IMR-90 (cell line): ENCODE data around the gene KCP. TPM values are rescaled to one million over a fixed set of nuclear protein-coding genes. Genes with fewer than 3 reads are reported as not detected.

Experiments used
- ATAC-seq: fragments of 200-7000 bp; cut with Tn5 transposase; 2 replicates; pipeline ENCODE4 v1.9.1; 2020; ENCODE audit warnings: low read depth, mild to moderate bottlenecking, moderate library complexity
- BruUV-seq: library from RNA; stranded (reverse); fragments of 400-500 nt; replicated peaks from 2 replicates; lab custom pipeline; 2021; lab: Mats Ljungman, UMichigan
- CTCF ChIA-PET: fragments of 300-600 bp; formaldehyde crosslinking; extraction: SDS; loops from one replicate; lab custom pipeline; 2021; ENCODE audit warnings: antibody characterized with exemption; lab: Yijun Ruan, JAX
- POLR2A ChIA-PET: fragments of 300-600 bp; sonication (Branson Sonifier 250); formaldehyde crosslinking; loops from one replicate; lab custom pipeline; 2022; ENCODE audit warnings: antibody characterized with exemption; ENCODE audit not compliant: unreplicated experiment; lab: Charles Lee
- DNase-seq: peaks from one replicate; pipeline ENCODE4 v3.0.0; 2013
- H2AFZ ChIP-seq: replicated peaks from 2 replicates; pipeline ENCODE3; 2013; ENCODE audit warnings: low read length, mild to moderate bottlenecking; ENCODE audit not compliant: poor library complexity
- H2AK5ac ChIP-seq: 2 replicates; pipeline ENCODE4 v1.6.1; 2013; ENCODE audit warnings: low read depth, low read length, inconsistent platforms
- H2AK9ac ChIP-seq: replicated peaks from 2 replicates; pipeline ENCODE3; 2013; ENCODE audit warnings: mild to moderate bottlenecking, low read depth, low read length, moderate library complexity; ENCODE audit not compliant: poor library complexity
- H2BK120ac ChIP-seq: 2 replicates; pipeline ENCODE4 v1.6.1; 2013; ENCODE audit warnings: low read depth, low read length, inconsistent platforms
- H2BK15ac ChIP-seq: 3 replicates; pipeline ENCODE4 v1.6.1; 2013; ENCODE audit warnings: low read depth, low read length, inconsistent platforms
- H2BK20ac ChIP-seq: 2 replicates; pipeline ENCODE4 v1.6.1; 2013; ENCODE audit warnings: low read depth, mild to moderate bottlenecking, inconsistent platforms, low read length, moderate library complexity
- H2BK5ac ChIP-seq: 2 replicates; pipeline ENCODE4 v1.6.1; 2013; ENCODE audit warnings: mild to moderate bottlenecking, low read depth, low read length, inconsistent platforms; ENCODE audit not compliant: poor library complexity, severe bottlenecking
- H3K14ac ChIP-seq: replicated peaks from 2 replicates; pipeline ENCODE4 v1.6.1; 2013; ENCODE audit warnings: low read depth, low read length, inconsistent platforms
- H3K18ac ChIP-seq: 2 replicates; pipeline ENCODE4 v1.6.1; 2013; ENCODE audit warnings: low read depth, low read length, control low read depth
- H3K23ac ChIP-seq: 2 replicates; pipeline ENCODE4 v1.6.1; 2013; ENCODE audit warnings: low read depth, low read length, inconsistent platforms
- H3K27ac ChIP-seq: 2 replicates; pipeline ENCODE4 v1.5.1; 2013; ENCODE audit warnings: mild to moderate bottlenecking, control low read depth, low read length; ENCODE audit not compliant: insufficient read depth
- H3K27me3 ChIP-seq: 2 replicates; pipeline ENCODE4 v1.6.1; 2013; ENCODE audit warnings: low read length; ENCODE audit not compliant: control insufficient read depth, insufficient read depth
- H3K36me3 ChIP-seq: 2 replicates; pipeline ENCODE4 v1.6.1; 2013; ENCODE audit warnings: low read length, mixed read lengths; ENCODE audit not compliant: control insufficient read depth, insufficient read depth
- H3K4ac ChIP-seq: 2 replicates; pipeline ENCODE4 v1.6.1; 2013; ENCODE audit warnings: low read depth, low read length, inconsistent platforms
- H3K4me1 ChIP-seq: 2 replicates; pipeline ENCODE4 v1.6.1; 2013; ENCODE audit warnings: low read length, mixed read lengths; ENCODE audit not compliant: control insufficient read depth, insufficient read depth
- H3K4me2 ChIP-seq: 2 replicates; pipeline ENCODE4 v1.6.1; 2013; ENCODE audit warnings: low read depth, mild to moderate bottlenecking, control low read depth, low read length, moderate library complexity
- H3K4me3 ChIP-seq: 2 replicates; pipeline ENCODE4 v1.5.1; 2013; ENCODE audit warnings: low read depth, mild to moderate bottlenecking, control low read depth, low read length, moderate library complexity; ENCODE audit not compliant: insufficient read depth
- H3K56ac ChIP-seq: 2 replicates; pipeline ENCODE4 v1.6.1; 2013; ENCODE audit warnings: low read length, inconsistent platforms; ENCODE audit not compliant: insufficient read depth; ENCODE audit errors: extremely low read depth
- H3K79me1 ChIP-seq, 2 experiments: 2 replicates each; pipeline ENCODE4 v1.6.1; 2013; ENCODE audit warnings: low read length in 2 of 2, inconsistent platforms in 1 of 2, low read depth in 1 of 2
- H3K9ac ChIP-seq: 2 replicates; pipeline ENCODE4 v1.6.1; 2013; ENCODE audit warnings: low read depth, low read length, control low read depth
- H3K9me1 ChIP-seq: 2 replicates; pipeline ENCODE4 v1.6.1; 2013; ENCODE audit warnings: low read length, inconsistent platforms; ENCODE audit not compliant: insufficient read depth
- H3K9me3 ChIP-seq: 2 replicates; pipeline ENCODE4 v1.6.1; 2013; ENCODE audit warnings: low read length; ENCODE audit not compliant: control insufficient read depth, insufficient read depth
- H4K20me1 ChIP-seq: 2 replicates; pipeline ENCODE4 v1.6.1; 2013; ENCODE audit warnings: low read length, inconsistent platforms; ENCODE audit not compliant: insufficient read depth
- H4K5ac ChIP-seq: 2 replicates; pipeline ENCODE4 v1.6.1; 2013; ENCODE audit warnings: mild to moderate bottlenecking, low read depth, low read length, control low read depth
- H4K8ac ChIP-seq, 2 experiments: 2 replicates each; pipeline ENCODE4 v1.6.1; 2013; ENCODE audit warnings: low read depth in 2 of 2, low read length in 2 of 2, control low read depth in 1 of 2, inconsistent platforms in 1 of 2
- H4K91ac ChIP-seq: 2 replicates; pipeline ENCODE4 v1.6.1; 2013; ENCODE audit warnings: low read depth, low read length, inconsistent platforms; ENCODE audit not compliant: insufficient read depth
- FOS ChIP-seq: fragments of 150-350 bp; IDR thresholded peaks from 2 replicates; pipeline ENCODE4 v1.6.1; 2016; ENCODE audit warnings: low read depth, low read length
- MAZ ChIP-seq: IDR thresholded peaks from 2 replicates; pipeline ENCODE4 v1.6.1; 2012; ENCODE audit warnings: low read depth, mild to moderate bottlenecking, low read length, improper control_type of control experiment, moderate library complexity, borderline replicate concordance
- WGBS, 2 experiments: methylation state at CpG; one replicate each; pipeline versions ENCODE4 v1.1.5 to v1.1.7; 2013; ENCODE audit warnings: missing lambda C conversion rate in 2 of 2; ENCODE audit not compliant: insufficient read length in 1 of 2; ENCODE audit errors: extremely low coverage in 2 of 2; 5-methylcytosine and 5-hydroxymethylcytosine counted together
- dilution Hi-C: fragments of 300-500 bp; cut with HindIII; formaldehyde crosslinking; loops from one replicate; pipeline ENCODE4 v1.14.3; 2018; ENCODE audit warnings: low sequenced_read_pairs; ENCODE audit not compliant: unreplicated experiment
- in situ Hi-C: fragments of 300-500 bp; cut with MboI; formaldehyde crosslinking; loops from 3 replicates; pipeline ENCODE4 v1.14.3; 2019; ENCODE audit warnings: low sequenced_read_pairs, inconsistent platforms, mixed read lengths
- intact Hi-C: fragments of 100-400 bp; cut with micrococcal nuclease; formaldehyde crosslinking; loops from 2 replicates; pipeline ENCODE4 v1.10.0; 2022
- polyA plus RNA-seq, 3 experiments: library from polyadenylated mRNA; depleted of rRNA; stranded (reverse); fragments of >200 nt; gene quantifications; 2 replicates each; pipeline ENCODE4 v1.2.3, GENCODE V29; 2012; ENCODE audit warnings: low replicate concordance in 1 of 3
- total RNA-seq: library from RNA; depleted of rRNA; stranded (reverse); fragments of >200 nt; gene quantifications from 2 replicates; pipeline ENCODE4 v1.2.3, GENCODE V29; 2012

Gene KCP
- total and polyA plus RNA-seq, 2 of the 4 experiments (the other 2 are of a cell fraction) = 0.03 TPM; not detected in 1

GRCh38 chr7:128835790-128836641, 74.5 kb downstream of the KCP start:
- CTCF ChIA-PET = no interaction called here
- POLR2A ChIA-PET = no interaction called here
- H2AK9ac ChIP-seq = peak overlapping the region; percentile 33
- H3K27ac ChIP-seq = peak overlapping the region; percentile 72
- BruUV-seq = no TSS peak
- intact Hi-C loops (no loop called here), dilution Hi-C loops (no loop called here), in situ Hi-C loops (no loop called here)
- H2BK15ac ChIP-seq = no peak overlapping the region
- no peak overlapping the region for H2AFZ ChIP-seq
- H3K9me1 ChIP-seq = no peaks in the 10 kb centered on the region; the same call in 1 of the 2 replicates
- DNase-seq = peak; percentile 66
- H3K23ac ChIP-seq = peak overlapping the region; percentile 12; the same call in 1 of the 2 replicates
- H3K4me2 ChIP-seq = no peak overlapping the region
- H4K91ac ChIP-seq = no peak overlapping the region
- peaks cover 21% of the 10 kb centered on the region for H3K4me1 ChIP-seq
- H3K36me3 ChIP-seq = peaks cover 61% of the 10 kb centered on the region
- H4K5ac ChIP-seq = no peak overlapping the region
- H3K4ac ChIP-seq = no peak overlapping the region
- no peak overlapping the region; the same call in 1 of the 2 replicates for H3K9ac ChIP-seq
- no peak overlapping the region for H4K8ac ChIP-seq
- no peaks in the 10 kb centered on the region for H3K27me3 ChIP-seq
- H3K14ac ChIP-seq = no peak overlapping the region
- H2BK5ac ChIP-seq = peak overlapping the region; percentile 46
- H2BK120ac ChIP-seq = no peak overlapping the region
- H3K4me3 ChIP-seq = no peak overlapping the region
- no peak for TF ChIP-seq FOS
- peak; percentile 70; the same call in 1 of the 2 replicates for TF ChIP-seq MAZ
- H2AK5ac ChIP-seq = no peak overlapping the region
- no peak overlapping the region for H2BK20ac ChIP-seq
- WGBS, 2 experiments = 20% methylated on average over 1 of the region's 14 CpGs; no CpG with 5 or more reads in 1 of the 2 experiments
- peaks cover 100% of the 10 kb centered on the region for H4K20me1 ChIP-seq
- H3K9me3 ChIP-seq = no peaks in the 10 kb centered on the region
- no peak overlapping the region for H3K56ac ChIP-seq
- H3K79me1 ChIP-seq = peaks cover 19 to 78% of the 10 kb centered on the region in 2 experiments
- peak; percentile 16 for ATAC-seq
- H3K18ac ChIP-seq = peak overlapping the region; percentile 10; the same call in 1 of the 2 replicates
